Measurements from ENCODE around the gene FRMD4A. TPM values are rescaled to one million over a fixed set of nuclear protein-coding genes. Genes with fewer than 3 reads are reported as not detected.

FRMD4A gene
- total RNA-seq, 1 experiment from 2014 or later: 7.1 TPM

DNA sequence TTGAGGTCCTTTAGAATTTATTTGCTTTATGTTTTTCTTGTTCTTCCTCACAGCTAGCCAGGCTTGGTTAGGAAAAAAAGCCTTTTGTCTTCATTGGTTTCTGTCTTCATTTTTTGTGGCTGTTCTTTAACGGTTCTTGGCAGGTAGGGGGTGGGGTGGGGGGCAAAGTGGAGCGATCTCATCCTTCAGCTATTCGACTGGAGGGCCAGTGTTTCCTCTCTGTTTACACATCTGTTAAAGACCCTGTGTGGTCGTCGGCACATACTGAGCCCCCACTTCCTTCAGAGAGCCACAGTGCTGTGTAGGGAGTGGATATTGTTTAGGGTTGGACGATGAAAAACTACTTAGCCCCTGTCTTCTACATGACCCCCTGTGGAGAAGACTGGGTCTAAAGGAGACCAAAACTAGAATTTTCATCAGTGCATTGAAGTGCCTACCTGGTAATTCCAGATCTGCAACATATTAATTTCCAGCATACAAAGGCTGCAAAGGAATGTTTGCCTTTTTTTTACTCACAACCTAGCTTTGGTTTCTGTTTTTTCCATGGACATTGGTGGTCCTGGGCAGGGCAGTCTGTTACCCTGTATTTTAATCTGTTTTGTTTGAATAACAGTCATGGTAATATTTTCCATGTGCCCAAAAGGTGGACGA, 714.9 kb downstream of the FRMD4A start:
- Histone ChIP-seq H3K9ac (ENCODE audit: low read length) (no peak overlapping the region), H3K79me2 (ENCODE audit: low read length) (no peaks in the 10 kb centered on the region), H3K27me3 (ENCODE audit: low read length) (no peaks in the 10 kb centered on the region), H3K36me3 (ENCODE audit: low read depth, low read length) (no peaks in the 10 kb centered on the region), H3K27ac (ENCODE audit: low read length) (no peak overlapping the region), H4K20me1 (ENCODE audit: low read length) (no peaks in the 10 kb centered on the region), H3K9me2 (replicated peaks; ENCODE audit: low read length) (no peaks in the 10 kb centered on the region), H3K9me3 (ENCODE audit: low read length) (no peaks in the 10 kb centered on the region), H3K4me1 (ENCODE audit: insufficient read depth, low read length) (no peaks in the 10 kb centered on the region), H3K4me3 (ENCODE audit: low read length) (no peak overlapping the region), H2AFZ (ENCODE audit: low read length) (no peak overlapping the region), H3F3A (ENCODE audit: low read length, unreplicated experiment) (no peaks in the 10 kb centered on the region), H3K4me2 (ENCODE audit: low read length) (no peak overlapping the region)
- no peak for DNase-seq
- no TSS peak for BruUV-seq (replicated peaks)
- ChIA-PET POLR2A (ENCODE audit: unreplicated experiment) (no interaction called here), CTCF (interaction anchor here (0.7 kb wide), 1 partner anchor 585 kb away, joined by 3 read pairs; no protein-coding TSS in a partner anchor)
- no peak for TF ChIP-seq EZH2 (IDR thresholded peaks at IDR 0.05; ENCODE audit: low read length, unreplicated experiment)
- no peak for TF ChIP-seq EZH2phosphoT487 (IDR thresholded peaks at IDR 0.05; ENCODE audit: borderline replicate concordance, low read length)
- TF ChIP-seq, protein P1, sequence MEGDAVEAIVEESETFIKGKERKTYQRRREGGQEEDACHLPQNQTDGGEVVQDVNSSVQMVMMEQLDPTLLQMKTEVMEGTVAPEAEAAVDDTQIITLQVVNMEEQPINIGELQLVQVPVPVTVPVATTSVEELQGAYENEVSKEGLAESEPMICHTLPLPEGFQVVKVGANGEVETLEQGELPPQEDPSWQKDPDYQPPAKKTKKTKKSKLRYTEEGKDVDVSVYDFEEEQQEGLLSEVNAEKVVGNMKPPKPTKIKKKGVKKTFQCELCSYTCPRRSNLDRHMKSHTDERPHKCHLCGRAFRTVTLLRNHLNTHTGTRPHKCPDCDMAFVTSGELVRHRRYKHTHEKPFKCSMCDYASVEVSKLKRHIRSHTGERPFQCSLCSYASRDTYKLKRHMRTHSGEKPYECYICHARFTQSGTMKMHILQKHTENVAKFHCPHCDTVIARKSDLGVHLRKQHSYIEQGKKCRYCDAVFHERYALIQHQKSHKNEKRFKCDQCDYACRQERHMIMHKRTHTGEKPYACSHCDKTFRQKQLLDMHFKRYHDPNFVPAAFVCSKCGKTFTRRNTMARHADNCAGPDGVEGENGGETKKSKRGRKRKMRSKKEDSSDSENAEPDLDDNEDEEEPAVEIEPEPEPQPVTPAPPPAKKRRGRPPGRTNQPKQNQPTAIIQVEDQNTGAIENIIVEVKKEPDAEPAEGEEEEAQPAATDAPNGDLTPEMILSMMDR (conservative IDR thresholded peaks at IDR 0.05; ENCODE audit: low read depth, low read length): no peak
- intact Hi-C loops (cut with micrococcal nuclease): no loop called here
- no peak for ATAC-seq

DNA sequence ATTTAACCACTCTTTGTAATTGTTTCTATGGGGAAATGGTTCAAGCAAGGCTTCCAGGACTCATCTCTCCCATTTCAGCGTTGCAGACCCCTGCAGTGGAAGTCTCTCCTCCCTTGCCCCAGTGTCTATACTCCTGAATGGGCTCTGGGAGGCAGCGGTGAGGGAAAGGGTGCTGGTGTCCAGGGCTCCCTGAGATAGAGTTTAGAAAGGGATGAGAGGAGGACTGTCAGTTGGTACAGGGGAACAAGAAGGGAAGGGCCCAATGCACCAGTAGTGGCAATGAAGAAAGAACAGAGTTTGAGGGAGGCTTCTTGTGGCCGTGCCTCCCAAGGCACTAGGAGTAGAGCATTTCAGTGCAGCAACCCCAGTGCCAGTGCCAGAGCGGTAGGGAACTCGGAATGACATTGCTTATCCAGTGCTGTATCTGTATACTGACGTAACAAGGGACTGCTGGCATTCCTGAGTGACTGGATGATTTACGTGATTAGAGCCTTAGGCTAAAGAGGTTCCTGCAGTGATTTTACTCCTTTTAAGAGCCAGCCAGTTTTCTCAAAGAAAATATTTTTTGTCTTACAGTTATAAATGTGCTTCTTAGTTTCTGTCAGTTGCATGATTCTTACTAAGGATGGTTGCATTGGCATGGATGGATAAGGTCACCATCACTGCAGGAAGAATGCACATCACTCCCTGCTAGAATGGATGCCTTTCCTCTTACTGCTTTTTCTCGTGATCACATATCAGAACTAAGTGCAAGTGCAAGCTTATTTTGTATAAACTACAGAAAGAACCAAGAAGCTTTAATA, 716.0 kb downstream of the FRMD4A start:
- ChIA-PET CTCF (no interaction called here), POLR2A (ENCODE audit: unreplicated experiment) (no interaction called here)
- no peaks in the 10 kb centered on the region for H3F3A ChIP-seq (ENCODE audit: low read length, unreplicated experiment)
- H3K9me2 ChIP-seq (replicated peaks; ENCODE audit: low read length): no peaks in the 10 kb centered on the region
- H3K4me2 ChIP-seq (ENCODE audit: low read length): no peak overlapping the region
- intact Hi-C loops (cut with micrococcal nuclease): no loop called here
- no peaks in the 10 kb centered on the region for H3K4me1 ChIP-seq (ENCODE audit: insufficient read depth, low read length)
- H3K9ac ChIP-seq (ENCODE audit: low read length): no peak overlapping the region
- H3K79me2 ChIP-seq (ENCODE audit: low read length): no peaks in the 10 kb centered on the region
- H2AFZ ChIP-seq (ENCODE audit: low read length): no peak overlapping the region
- H3K27me3 ChIP-seq (ENCODE audit: low read length): no peaks in the 10 kb centered on the region
- peak; percentile 39 for DNase-seq
- H3K27ac ChIP-seq (ENCODE audit: low read length): no peak overlapping the region
- TF ChIP-seq EZH2phosphoT487 (IDR thresholded peaks at IDR 0.05; ENCODE audit: borderline replicate concordance, low read length) (no peak), EZH2 (IDR thresholded peaks at IDR 0.05; ENCODE audit: low read length, unreplicated experiment) (no peak)
- TF ChIP-seq, protein P1 (conservative IDR thresholded peaks at IDR 0.05; ENCODE audit: low read depth, low read length): no peak
- no peaks in the 10 kb centered on the region for H3K9me3 ChIP-seq (ENCODE audit: low read length)
- no TSS peak for BruUV-seq (replicated peaks)
- ATAC-seq: no peak
- H3K4me3 ChIP-seq (ENCODE audit: low read length): no peak overlapping the region
- no peaks in the 10 kb centered on the region for H3K36me3 ChIP-seq (ENCODE audit: low read depth, low read length)
- no peaks in the 10 kb centered on the region for H4K20me1 ChIP-seq (ENCODE audit: low read length)
